RWPE1 (cell line): ENCODE results near the gene TMEM187.

ENCODE experiments used
- CTCF ChIA-PET: fragments of 350-600 bp; sonication (Branson Sonifier 250); formaldehyde crosslinking; extraction: SDS; loops from one replicate; lab custom pipeline; 2021; lab: Yijun Ruan, JAX
- POLR2A ChIA-PET: fragments of 400-600 bp; formaldehyde crosslinking; extraction: SDS; loops from one replicate; lab custom pipeline; 2020; ENCODE audit warnings: antibody characterized with exemption; ENCODE audit not compliant: low non-redundant PET; lab: Yijun Ruan, JAX
- DNase-seq: peaks from one replicate; pipeline ENCODE4 v3.0.0; 2012; ENCODE audit warnings: low spot score
- H3K27ac ChIP-seq: fragments of 450-650 bp; 2 replicates; pipeline ENCODE4 v1.5.1; 2017
- TF ChIP-seq, protein P1 (sequence below): fragments of 450-650 bp; conservative IDR thresholded peaks from 2 replicates; pipeline ENCODE4 v1.5.1; 2017; ENCODE audit warnings: low read depth, mild to moderate bottlenecking

The TMEM187 gene

DNA sequence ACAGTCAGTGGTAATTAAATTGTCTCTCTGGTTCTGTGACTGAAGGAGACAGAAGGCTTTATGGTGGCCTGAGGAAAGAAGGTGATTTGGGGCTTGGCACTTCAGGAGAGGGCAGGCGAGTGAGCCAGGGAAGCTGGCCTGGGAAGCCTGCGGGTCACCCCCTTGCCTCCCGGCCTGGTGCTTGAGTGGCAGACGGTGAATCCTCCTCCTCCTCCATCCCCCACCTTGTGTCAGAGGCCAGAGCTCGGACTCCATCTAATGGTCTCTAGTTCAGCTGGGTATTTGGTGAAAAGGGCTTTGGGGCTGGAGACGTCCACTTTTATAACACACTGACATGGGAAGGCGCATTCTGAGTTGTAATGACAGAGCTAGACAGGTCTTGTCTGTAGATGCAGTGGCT lies 8.7 kb downstream of the TMEM187 start:
- no peak overlapping the region for H3K27ac ChIP-seq
- DNase-seq, result no peak
- ChIA-PET CTCF (no interaction called here), POLR2A (no interaction called here)
- TF ChIP-seq, protein P1, sequence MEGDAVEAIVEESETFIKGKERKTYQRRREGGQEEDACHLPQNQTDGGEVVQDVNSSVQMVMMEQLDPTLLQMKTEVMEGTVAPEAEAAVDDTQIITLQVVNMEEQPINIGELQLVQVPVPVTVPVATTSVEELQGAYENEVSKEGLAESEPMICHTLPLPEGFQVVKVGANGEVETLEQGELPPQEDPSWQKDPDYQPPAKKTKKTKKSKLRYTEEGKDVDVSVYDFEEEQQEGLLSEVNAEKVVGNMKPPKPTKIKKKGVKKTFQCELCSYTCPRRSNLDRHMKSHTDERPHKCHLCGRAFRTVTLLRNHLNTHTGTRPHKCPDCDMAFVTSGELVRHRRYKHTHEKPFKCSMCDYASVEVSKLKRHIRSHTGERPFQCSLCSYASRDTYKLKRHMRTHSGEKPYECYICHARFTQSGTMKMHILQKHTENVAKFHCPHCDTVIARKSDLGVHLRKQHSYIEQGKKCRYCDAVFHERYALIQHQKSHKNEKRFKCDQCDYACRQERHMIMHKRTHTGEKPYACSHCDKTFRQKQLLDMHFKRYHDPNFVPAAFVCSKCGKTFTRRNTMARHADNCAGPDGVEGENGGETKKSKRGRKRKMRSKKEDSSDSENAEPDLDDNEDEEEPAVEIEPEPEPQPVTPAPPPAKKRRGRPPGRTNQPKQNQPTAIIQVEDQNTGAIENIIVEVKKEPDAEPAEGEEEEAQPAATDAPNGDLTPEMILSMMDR, result no peak

- DNase-seq, result no peak
- TF ChIP-seq, protein P1, result no peak
- ChIA-PET CTCF (no interaction called here), POLR2A (no interaction called here)
- H3K27ac ChIP-seq, result no peak overlapping the region
These were observed 9.4 kb downstream of the TMEM187 start for GRCh38 chrX:153981771-153982533.

GRCh38 chrX:153983321-153983801 lies 10.8 kb downstream of the TMEM187 start:
- ChIA-PET POLR2A (no interaction called here), CTCF (no interaction called here)
- no peak for DNase-seq
- H3K27ac ChIP-seq, result no peak overlapping the region
- TF ChIP-seq, protein P1, result no peak

DNA sequence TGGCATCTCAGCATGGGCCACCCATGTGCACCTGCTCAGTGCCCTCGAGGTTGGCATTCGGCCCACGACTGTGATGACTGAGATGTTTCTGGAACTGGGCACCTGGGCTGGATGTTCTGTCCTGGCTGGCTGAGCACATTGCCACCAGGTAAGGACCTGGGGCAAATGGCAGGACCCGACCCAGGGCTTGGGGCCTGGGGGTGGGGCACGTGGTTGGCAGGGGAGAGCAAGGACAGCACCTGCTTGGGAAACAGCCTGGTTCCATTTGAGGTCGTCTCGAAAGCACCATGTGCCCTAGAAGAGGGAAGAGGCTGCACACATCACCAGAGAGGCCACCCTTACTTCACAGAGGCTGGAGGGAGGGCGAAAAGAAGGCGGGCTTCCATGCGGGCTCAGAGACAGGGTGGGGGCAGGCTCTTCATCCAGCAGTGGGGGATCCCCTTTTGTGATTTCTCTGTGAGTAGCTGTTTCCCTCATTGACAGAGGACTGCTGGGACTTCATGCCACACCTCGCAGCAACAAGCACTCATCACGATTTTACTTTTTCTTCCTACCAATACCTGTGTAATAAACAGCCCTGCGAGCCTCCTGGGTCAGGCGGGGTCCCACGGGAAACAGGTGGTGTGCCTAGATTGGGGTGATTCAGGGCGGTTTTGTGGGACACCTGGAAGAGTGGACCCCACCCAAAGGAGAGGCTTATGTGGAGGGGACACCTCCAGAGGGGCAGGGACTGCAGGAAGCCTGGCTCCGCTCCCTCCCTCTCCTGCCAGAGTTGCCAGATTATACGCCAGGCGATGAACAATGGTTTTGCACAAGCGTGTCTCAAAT lies 12.0 kb downstream of the TMEM187 start:
- TF ChIP-seq, protein P1, result no peak
- POLR2A ChIA-PET, result no interaction called here
- DNase-seq, result no peak
- H3K27ac ChIP-seq, result peak overlapping the region; percentile 47; the same call in 1 of the 2 replicates
- CTCF ChIA-PET, result no interaction called here

GRCh38 chrX:153988493-153988892 lies 15.9 kb downstream of the TMEM187 start:
- no peak for DNase-seq
- TF ChIP-seq, protein P1, result no peak
- ChIA-PET CTCF (no interaction called here), POLR2A (no interaction called here)
- H3K27ac ChIP-seq, result no peak overlapping the region

GRCh38 chrX:153989973-153990655 lies 17.6 kb downstream of the TMEM187 start:
- H3K27ac ChIP-seq, result no peak overlapping the region
- CTCF ChIA-PET, result no interaction called here
- TF ChIP-seq, protein P1, result no peak
- POLR2A ChIA-PET, result no interaction called here
- no peak for DNase-seq
